Adrenal gland (tissue), 19 donors: Measurements from ENCODE around the gene CEACAM3. TPM values are rescaled to one million over a fixed set of nuclear protein-coding genes. Genes with fewer than 3 reads are reported as not detected.
"Not testable (repeated sequence)": the region's sequence is repeated elsewhere in the genome, so short reads cannot be mapped to it uniquely, and the experiment has no call there.

Source experiments
- DNase-seq, 7 donors: peaks; one replicate each; pipeline ENCODE4 v3.0.0-alpha.2; 2019 to 2020
- H3K27ac ChIP-seq, 5 donors: fragments of 200-600 bp; sonication (generic) in 4 of 5; 1 replicate in 3 of 5; 2 replicates in 2 of 5; pipeline versions ENCODE4 v1.5.1 to v1.8.0; 2016 to 2020; ENCODE audit warnings: mild to moderate bottlenecking in 1 of 5
- H3K27me3 ChIP-seq: fragments of 200-600 bp; 2 replicates; pipeline ENCODE4 v1.8.0; 2021
- H3K36me3 ChIP-seq, 2 donors: fragments of 200-600 bp; replicated peaks in 1 of 2; 1 replicate in 1 of 2; 2 replicates in 1 of 2; pipeline versions ENCODE4 v1.5.1 to v1.8.0; 2018 to 2022
- H3K4me1 ChIP-seq, 2 donors: fragments of 200-600 bp; replicated peaks in 1 of 2; 1 replicate in 1 of 2; 2 replicates in 1 of 2; pipeline versions ENCODE4 v1.5.1 to v1.8.0; 2018 to 2021
- H3K4me3 ChIP-seq, 4 donors: fragments of 200-600 bp; sonication (generic) in 3 of 4; one replicate each; pipeline ENCODE4 v1.5.1; 2016 to 2018
- H3K9me3 ChIP-seq, 3 donors: fragments of 200-600 bp; sonication (generic) in 1 of 3; replicated peaks in 1 of 3; 1 replicate in 2 of 3; 2 replicates in 1 of 3; pipeline versions ENCODE4 v1.5.1 to v1.8.0; 2016 to 2021
- POLR2A ChIP-seq, 2 donors: fragments of 450-650 bp; IDR thresholded peaks; one replicate each; pipeline ENCODE4 v1.6.1; 2017; ENCODE audit warnings: antibody characterized with exemption in 2 of 2, mild to moderate bottlenecking in 2 of 2, moderate library complexity in 1 of 2
- WGBS, 4 donors: extraction: QIAGEN DNeasy Blood & Tissue Kit in 2 of 4; methylation state at CpG; one replicate each; pipeline versions ENCODE4 v1.1.5 to v1.1.7; 2013 to 2017; 5-methylcytosine and 5-hydroxymethylcytosine counted together
- intact Hi-C, 2 donors: fragments of 100-400 bp; cut with DNase I; formaldehyde crosslinking; loops; one replicate each; pipeline versions ENCODE4 v1.14.1 to v1.15.0; 2022 to 2023
- long read RNA-seq, 10 donors: library from polyadenylated mRNA in 3 of 10; unstranded in 2 of 10; stranded (forward) in 1 of 10; transcript quantifications; one replicate each; pipeline ENCODE4 v2.0.0 and lab custom pipeline, GENCODE V29; 2021 to 2026
- polyA plus RNA-seq, 3 donors: library from polyadenylated mRNA; stranded (reverse); fragments of 200-250 nt in 2 of 3; fragments of 350-450 nt in 1 of 3; fragmentation: Illumina TruSeq in 1 of 3; extraction: RNeasy Lipid Tissue Mini Kit (QIAGEN cat#74804) in 1 of 3; gene quantifications; one replicate each; pipeline ENCODE4 v1.2.3, GENCODE V29; 2013 to 2014
- total RNA-seq, 9 donors: library from RNA; depleted of rRNA in 4 of 9; stranded (reverse); fragments of >200 nt in 4 of 9; fragments of 120-200 nt in 1 of 9; fragmentation: NEBNext Ultra II Directional in 1 of 9; extraction: Animal tissue kit (Norgen Biotek cat#: 25700) in 1 of 9; gene quantifications; one replicate each; pipeline versions ENCODE4 v1.1.0 to v1.2.4, GENCODE V29; 2013 to 2023
- TF ChIP-seq, protein P1 (sequence below), 6 experiments: fragments of 450-650 bp in 4 of 6; fragments of 200-600 bp in 2 of 6; sonication (generic) in 1 of 6; IDR thresholded peaks; 1 replicate in 5 of 6; 2 replicates in 1 of 6; pipeline versions ENCODE4 v1.5.1 to v1.8.0; 2016 to 2021; ENCODE audit warnings: antibody characterized with exemption in 6 of 6, mild to moderate bottlenecking in 2 of 6, moderate library complexity in 1 of 6
- donor health status: healthy with polysubstance abuse.
- donor health status: Bipolar disorder and iron deficiency.
- donor health status: DM: yes; HTN: yes; CAD: no.
- donor health status: DM: no; HTN: no; CAD: no.
- donor health status: DM: no; HTN: no; CAD: no.
- donor health status: DM: yes; HTN: yes; CAD: no.

Gene CEACAM3
- total RNA-seq, result under 1 TPM in 3 of 9 donors, not detected in 6; 0.11 to 0.99 (median 0.68) TPM
- under 1 TPM in 2 of 3 donors, not detected in 1; 0.30 to 0.32 TPM for polyA plus RNA-seq
- long read RNA-seq, donor 1, result 0 reads
- long read RNA-seq, donor 2, result 0 reads
- long read RNA-seq, donor 3, result 0 reads
- long read RNA-seq, donor 4, result 0 reads
- long read RNA-seq, donor 5, result 0 reads
- long read RNA-seq, donor 6, result 0 reads
- long read RNA-seq, donor 7, result 0 reads
- long read RNA-seq, donor 8, partial matches to known transcripts, result 0 of 1 reads
- long read RNA-seq, donor 8, other reads (novel, unspliced or antisense), result 0 of 1 reads
- long read RNA-seq, donor 9, result 0 reads
- long read RNA-seq, donor 10, result 0 reads

DNA sequence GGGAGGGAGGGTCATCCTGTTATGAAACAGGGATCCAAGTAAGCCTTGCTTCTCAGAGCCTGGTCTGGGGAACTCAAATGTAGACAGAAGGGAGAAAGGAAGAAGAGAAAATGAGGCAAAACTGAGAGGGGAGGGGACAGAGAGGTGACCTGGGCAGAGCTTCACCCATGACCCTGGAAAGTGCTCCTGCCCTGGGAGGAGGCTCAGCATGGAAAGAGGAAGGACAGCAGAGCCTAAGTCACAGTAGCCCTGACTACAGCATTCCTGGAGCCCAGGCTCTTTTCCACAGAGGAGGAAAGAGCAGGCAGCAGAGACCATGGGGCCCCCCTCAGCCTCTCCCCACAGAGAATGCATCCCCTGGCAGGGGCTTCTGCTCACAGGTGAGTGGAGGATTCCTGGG, at the start of gene CEACAM3:
CEACAM3 (plus strand) TSS at position 226 of the 400 bp plus-strand sequence; CDS start at position 317, 91 bp downstream.
- peaks cover 9% of the 10 kb centered on the region for H3K27me3 ChIP-seq
- no peak within 1 kb of the TSS for H3K27ac ChIP-seq
- no peaks in the 10 kb centered on the region for H3K9me3 ChIP-seq
- H3K4me1 ChIP-seq, result no peaks in the 10 kb centered on the region
- H3K36me3 ChIP-seq, result no peaks in the 10 kb centered on the region
- no peak for DNase-seq
- TF ChIP-seq POLR2A (IDR thresholded peaks at IDR 0.05), result no peak
- TF ChIP-seq, protein P1, sequence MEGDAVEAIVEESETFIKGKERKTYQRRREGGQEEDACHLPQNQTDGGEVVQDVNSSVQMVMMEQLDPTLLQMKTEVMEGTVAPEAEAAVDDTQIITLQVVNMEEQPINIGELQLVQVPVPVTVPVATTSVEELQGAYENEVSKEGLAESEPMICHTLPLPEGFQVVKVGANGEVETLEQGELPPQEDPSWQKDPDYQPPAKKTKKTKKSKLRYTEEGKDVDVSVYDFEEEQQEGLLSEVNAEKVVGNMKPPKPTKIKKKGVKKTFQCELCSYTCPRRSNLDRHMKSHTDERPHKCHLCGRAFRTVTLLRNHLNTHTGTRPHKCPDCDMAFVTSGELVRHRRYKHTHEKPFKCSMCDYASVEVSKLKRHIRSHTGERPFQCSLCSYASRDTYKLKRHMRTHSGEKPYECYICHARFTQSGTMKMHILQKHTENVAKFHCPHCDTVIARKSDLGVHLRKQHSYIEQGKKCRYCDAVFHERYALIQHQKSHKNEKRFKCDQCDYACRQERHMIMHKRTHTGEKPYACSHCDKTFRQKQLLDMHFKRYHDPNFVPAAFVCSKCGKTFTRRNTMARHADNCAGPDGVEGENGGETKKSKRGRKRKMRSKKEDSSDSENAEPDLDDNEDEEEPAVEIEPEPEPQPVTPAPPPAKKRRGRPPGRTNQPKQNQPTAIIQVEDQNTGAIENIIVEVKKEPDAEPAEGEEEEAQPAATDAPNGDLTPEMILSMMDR (IDR thresholded peaks at IDR 0.05), result no peak
- no peak within 1 kb of the TSS for H3K4me3 ChIP-seq
- intact Hi-C loops, result no loop called here

DNA sequence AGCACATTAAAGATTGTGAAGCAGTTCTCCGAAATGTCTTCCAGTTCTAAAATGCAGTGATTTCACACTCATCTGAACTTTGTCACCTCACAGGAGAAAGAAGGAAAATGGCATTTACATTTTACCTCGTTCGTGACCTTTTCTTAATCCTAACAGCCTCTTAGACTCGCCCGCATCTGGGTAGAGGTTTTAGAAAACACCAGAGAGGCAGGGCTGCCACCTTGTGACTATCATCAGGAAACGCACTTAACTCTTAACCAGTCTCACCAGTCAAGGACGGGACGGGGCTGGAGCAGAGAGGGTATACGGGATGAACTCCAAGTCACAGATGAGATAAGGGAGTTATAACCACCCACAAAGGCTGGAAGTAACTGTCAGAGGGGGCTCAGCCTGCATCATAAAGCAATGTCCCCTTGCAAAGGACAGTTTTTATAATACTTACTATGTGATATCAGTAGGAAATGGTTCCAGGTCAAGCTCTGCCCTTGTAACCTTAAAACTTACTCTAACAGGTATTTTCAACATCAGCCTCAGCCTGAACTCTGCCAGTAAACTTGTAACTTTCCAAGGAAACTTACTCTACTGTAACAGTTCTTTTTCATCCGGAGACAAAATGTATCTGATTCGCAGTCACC, 49.7 kb upstream of the CEACAM3 start:
- peaks cover 12% of the 10 kb centered on the region for H3K27me3 ChIP-seq
- WGBS, 4 donors, result 17 to 19% (median 18%) methylated on average over 11 of the region's 11 CpGs

DNA sequence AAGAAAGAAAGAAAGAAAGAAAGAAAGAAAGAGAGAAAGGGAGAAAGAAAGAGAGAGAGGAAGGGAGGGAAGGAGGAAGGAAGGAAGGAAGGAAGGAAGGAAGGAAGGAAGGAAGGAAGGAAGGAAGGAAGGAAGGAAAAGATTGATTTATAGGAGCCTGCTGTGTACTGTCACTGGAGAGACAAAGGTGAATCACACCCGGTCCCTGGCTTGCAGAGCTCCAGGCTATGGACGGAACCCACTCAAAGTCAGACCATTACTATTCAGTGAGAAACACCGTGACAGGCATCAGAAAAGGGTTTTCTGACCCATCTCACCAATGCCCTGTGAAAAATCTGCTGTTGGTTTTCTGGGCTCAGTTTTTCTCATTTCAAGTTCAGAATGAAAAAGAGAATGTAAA, 48.4 kb upstream of the CEACAM3 start:
- 36 to 63% (median 45%) methylated on average over 3 of the region's 3 CpGs for WGBS, 4 donors
- no peak for DNase-seq
- TF ChIP-seq POLR2A (IDR thresholded peaks at IDR 0.05), result no peak
- TF ChIP-seq, protein P1 (IDR thresholded peaks at IDR 0.05), result no peak

More for the DNA sequence above, 49.7 kb upstream of the CEACAM3 start:
- Histone ChIP-seq H3K27ac (no peak overlapping the region), H3K9me3 (no peaks in the 10 kb centered on the region), H3K36me3 (no peaks in the 10 kb centered on the region), H3K4me1 (no peaks in the 10 kb centered on the region), H3K4me3 (no peak overlapping the region)
- peak in 6 of 7 donors; percentile 29 to 54 (median 36) for DNase-seq
- TF ChIP-seq, protein P1 (IDR thresholded peaks at IDR 0.05), result peak in 5 of 6 experiments; percentile 16 to 40 (median 31)
- no peak for TF ChIP-seq POLR2A (IDR thresholded peaks at IDR 0.05)
- intact Hi-C loops, result no loop called here

DNA sequence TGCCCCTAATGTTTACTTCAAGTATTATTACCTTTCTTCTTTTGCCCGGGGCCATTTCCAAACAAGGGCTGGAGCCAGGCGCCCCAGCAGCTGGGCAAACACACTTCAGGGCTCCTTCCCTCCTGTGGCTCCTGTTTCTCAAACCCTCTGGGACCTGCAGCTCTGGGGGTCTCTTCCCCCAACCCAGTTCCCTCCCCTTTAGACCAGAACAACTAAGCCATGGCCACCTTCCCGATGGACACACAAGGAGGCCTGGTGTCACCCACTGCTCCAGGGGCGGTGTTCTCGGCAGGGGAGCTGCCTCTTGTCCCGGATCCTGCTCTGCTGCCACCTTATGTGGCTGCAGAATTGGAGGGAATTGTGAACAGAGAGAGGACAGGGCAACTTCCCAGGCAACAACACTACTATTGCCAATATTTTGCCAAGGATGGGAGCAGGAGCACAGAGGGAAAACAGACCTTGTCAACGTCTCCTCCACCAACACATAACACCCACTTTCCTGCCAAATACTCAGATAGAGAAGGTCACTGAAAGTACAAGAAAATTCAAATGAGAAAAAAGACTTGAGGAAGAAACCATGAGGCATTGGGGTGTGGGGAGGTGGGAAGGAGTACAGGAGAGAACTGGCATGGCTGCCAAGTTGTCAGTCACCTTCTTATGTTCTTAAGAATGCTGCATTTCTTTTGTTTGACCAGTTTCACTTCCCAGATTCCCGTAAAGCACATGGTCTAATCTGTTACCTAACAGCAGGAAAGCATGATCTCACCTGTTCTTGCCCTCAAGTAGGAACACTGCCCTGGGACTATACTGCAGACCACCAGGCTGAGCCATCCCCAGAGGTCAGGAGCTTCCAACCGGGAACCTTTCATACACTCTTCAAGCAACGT, 45.9 kb upstream of the CEACAM3 start:
- 42 to 58% (median 52%) methylated on average over 4 to 8 of the region's 10 CpGs for WGBS, 4 donors
- intact Hi-C loops, DNase-seq, H3K36me3 ChIP-seq, H3K27ac ChIP-seq, H3K4me1 ChIP-seq, H3K27me3 ChIP-seq, H3K4me3 ChIP-seq, H3K9me3 ChIP-seq: not testable (repeated sequence)

More for the DNA sequence above, 48.4 kb upstream of the CEACAM3 start:
- intact Hi-C loops, result no loop called here
- Histone ChIP-seq H3K4me3 (no peak overlapping the region), H3K4me1 (no peaks in the 10 kb centered on the region), H3K27me3 (peaks cover 12% of the 10 kb centered on the region), H3K27ac (no peak overlapping the region), H3K9me3 (no peaks in the 10 kb centered on the region), H3K36me3 (no peaks in the 10 kb centered on the region)
